Mesothelial cell of epicardium (in vitro differentiated cells): ENCODE data around the gene ANKRD33B. TPM values are rescaled to one million over a fixed set of nuclear protein-coding genes. Genes with fewer than 3 reads are reported as not detected.
A peak's percentile ranks its signal among the peaks of the same experiment; 100 is the strongest.

Source experiments
- DNase-seq, 2 experiments: peaks; one replicate each; pipeline ENCODE4 v3.0.0; 2021; ENCODE audit warnings: low spot score in 2 of 2; ENCODE audit not compliant: unreplicated experiment in 2 of 2
- H3K27ac Mint-ChIP-seq: 2 replicates; pipeline ENCODE4 v1.8.0; 2021; ENCODE audit warnings: mixed read lengths
- H3K27me3 Mint-ChIP-seq: 2 replicates; pipeline ENCODE4 v1.8.0; 2021; ENCODE audit warnings: low read depth, mixed read lengths
- H3K36me3 Mint-ChIP-seq: 2 replicates; pipeline ENCODE4 v1.8.0; 2021; ENCODE audit warnings: mixed read lengths
- H3K4me1 Mint-ChIP-seq: 2 replicates; pipeline ENCODE4 v1.8.0; 2021; ENCODE audit warnings: mixed read lengths
- H3K4me3 Mint-ChIP-seq: 2 replicates; pipeline ENCODE4 v1.8.0; 2021; ENCODE audit warnings: mild to moderate bottlenecking, moderate library complexity, mixed read lengths
- H3K9me3 Mint-ChIP-seq: 2 replicates; pipeline ENCODE4 v1.8.0; 2021; ENCODE audit warnings: mixed read lengths
- CTCF ChIP-seq: fragments of 200-600 bp; sonication (generic); IDR thresholded peaks from one replicate; pipeline ENCODE4 v1.5.0; 2021; ENCODE audit warnings: antibody characterized with exemption; ENCODE audit not compliant: unreplicated experiment
- total RNA-seq: library from RNA; stranded (reverse); gene quantifications from 3 replicates; pipeline ENCODE4 v1.2.1, GENCODE V29; 2021

Gene ANKRD33B
- total RNA-seq, 1 donor from 2014 or later: 3.8 TPM

GRCh38 chr5:10599113-10599512, 35.2 kb downstream of the ANKRD33B start:
- H3K4me3 Mint-ChIP-seq: no peak overlapping the region
- no peaks in the 10 kb centered on the region for H3K27me3 Mint-ChIP-seq
- TF ChIP-seq CTCF: no peak
- peaks cover 28% of the 10 kb centered on the region for H3K4me1 Mint-ChIP-seq
- peaks cover 13% of the 10 kb centered on the region for H3K36me3 Mint-ChIP-seq
- H3K9me3 Mint-ChIP-seq: peaks cover 19% of the 10 kb centered on the region
- no peak overlapping the region for H3K27ac Mint-ChIP-seq
- DNase-seq: no peak

GRCh38 chr5:10599862-10600284, 36.0 kb downstream of the ANKRD33B start:
- peaks cover 21% of the 10 kb centered on the region for H3K4me1 Mint-ChIP-seq
- DNase-seq: no peak

DNA sequence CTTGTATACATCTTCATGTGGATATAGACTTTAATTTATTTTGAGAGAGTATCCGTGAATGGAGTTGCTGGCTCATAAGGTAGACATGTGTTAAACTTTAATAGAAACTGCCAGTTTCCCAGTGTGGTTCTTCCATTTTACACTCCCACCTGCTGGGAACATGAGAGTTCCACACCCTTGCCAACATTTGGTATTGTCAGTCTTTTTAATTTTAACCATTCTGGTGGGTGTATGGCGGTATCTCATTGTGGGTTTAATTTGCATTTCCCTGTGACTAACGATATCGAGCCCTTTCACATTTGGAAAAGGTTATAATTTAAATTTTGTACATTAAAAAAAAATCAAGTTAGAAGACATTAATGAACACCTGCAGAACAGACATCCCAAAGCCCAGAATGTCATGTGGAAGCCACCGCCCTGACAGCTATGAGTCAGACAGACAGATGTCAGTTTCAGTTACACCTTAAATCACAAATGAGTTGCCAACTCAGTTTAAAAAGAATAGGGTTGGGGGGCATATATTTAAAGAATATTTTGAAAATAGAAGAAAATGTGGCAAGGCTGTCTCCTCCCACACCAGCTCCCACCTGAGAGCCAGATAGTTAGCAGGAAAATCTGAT, 36.9 kb downstream of the ANKRD33B start:
- no peak for DNase-seq
- no peak for TF ChIP-seq CTCF
- no peak overlapping the region for H3K4me3 Mint-ChIP-seq
- peaks cover 19% of the 10 kb centered on the region for H3K9me3 Mint-ChIP-seq
- H3K36me3 Mint-ChIP-seq: peaks cover 13% of the 10 kb centered on the region
- peaks cover 15% of the 10 kb centered on the region for H3K4me1 Mint-ChIP-seq
- no peaks in the 10 kb centered on the region for H3K27me3 Mint-ChIP-seq
- no peak overlapping the region for H3K27ac Mint-ChIP-seq

More at GRCh38 chr5:10599862-10600284, 36.0 kb downstream of the ANKRD33B start:
- no peak for TF ChIP-seq CTCF
- H3K4me3 Mint-ChIP-seq: no peak overlapping the region
- H3K9me3 Mint-ChIP-seq: peaks cover 19% of the 10 kb centered on the region
- H3K27me3 Mint-ChIP-seq: no peaks in the 10 kb centered on the region
- H3K36me3 Mint-ChIP-seq: peaks cover 13% of the 10 kb centered on the region
- no peak overlapping the region for H3K27ac Mint-ChIP-seq

DNA sequence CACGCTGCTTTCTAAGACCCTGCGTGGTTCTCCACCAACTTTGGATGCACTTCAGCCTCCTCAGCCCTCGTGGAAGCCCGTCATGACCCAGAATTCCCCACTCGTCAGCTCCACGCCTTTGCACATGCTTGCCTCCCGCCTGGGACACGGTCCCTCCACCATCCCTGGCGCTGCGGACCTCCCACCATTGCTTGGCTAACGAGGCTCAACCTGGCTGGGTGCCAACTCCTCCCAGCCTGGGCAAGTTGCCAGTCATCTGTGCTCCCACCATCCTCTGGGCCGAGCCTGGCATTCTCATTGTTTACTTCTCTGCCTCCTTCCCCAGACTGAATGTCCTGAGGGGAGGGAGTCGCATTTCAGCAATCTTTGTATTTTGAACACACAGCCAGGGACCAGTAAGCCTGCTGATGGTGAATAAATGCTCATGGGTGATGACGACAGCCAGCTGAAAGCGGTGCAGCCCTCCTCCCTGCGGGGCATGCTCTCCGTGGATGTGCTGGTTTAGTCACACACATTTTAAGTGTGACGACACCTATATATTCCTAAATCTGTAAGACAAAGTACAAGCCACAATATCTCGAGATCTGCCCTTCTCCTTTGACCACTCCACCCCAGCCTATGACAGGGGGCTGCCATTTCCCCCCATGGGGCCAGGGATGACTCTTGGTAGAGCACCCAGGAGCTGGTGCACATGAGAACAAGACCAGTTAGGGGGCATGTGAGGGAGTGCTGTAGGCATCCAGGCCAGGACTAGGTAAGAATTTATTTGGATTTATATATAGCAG, 37.6 kb downstream of the ANKRD33B start:
- TF ChIP-seq CTCF: no peak
- Mint-ChIP-seq H3K36me3 (peaks cover 10% of the 10 kb centered on the region), H3K4me3 (no peak overlapping the region), H3K27ac (peak overlapping the region; percentile 80), H3K4me1 (peaks cover 13% of the 10 kb centered on the region), H3K27me3 (no peaks in the 10 kb centered on the region), H3K9me3 (peaks cover 16% of the 10 kb centered on the region)
- DNase-seq: peak; percentile 53 to 91

GRCh38 chr5:10602031-10602806, 38.3 kb downstream of the ANKRD33B start:
- peaks cover 18% of the 10 kb centered on the region for H3K4me1 Mint-ChIP-seq
- no peak overlapping the region for H3K27ac Mint-ChIP-seq
- no peak overlapping the region for H3K4me3 Mint-ChIP-seq
- H3K9me3 Mint-ChIP-seq: peaks cover 10% of the 10 kb centered on the region
- peaks cover 5% of the 10 kb centered on the region for H3K36me3 Mint-ChIP-seq
- no peak for TF ChIP-seq CTCF
- no peak for DNase-seq
- H3K27me3 Mint-ChIP-seq: no peaks in the 10 kb centered on the region
